ENCODE data around the gene RNF169. TPM values are rescaled to one million over a fixed set of nuclear protein-coding genes. Genes with fewer than 3 reads are reported as not detected.

Gene RNF169
- total RNA-seq, 1 experiment from 2014 or later: 9.6 TPM

Other genes with a start within 250 kb of the RNF169 start
- gene POLD3, start 156.3 kb upstream of the RNF169 start, total RNA-seq (2014; rRNA removed; shearing (Covaris generic)): 31.8 and 36.8 TPM in 2 replicates
- gene CHRDL2, start 17.4 kb upstream of the RNF169 start, total RNA-seq (2014; rRNA removed; shearing (Covaris generic)): not detected in 2 replicates
- gene XRRA1, start 200.2 kb downstream of the RNF169 start, total RNA-seq (2014; rRNA removed; shearing (Covaris generic)): 11.1 and 12.1 TPM in 2 replicates
- gene SPCS2, start 200.4 kb downstream of the RNF169 start, total RNA-seq (2014; rRNA removed; shearing (Covaris generic)): 17.4 and 19.1 TPM in 2 replicates
- 11.0 and 15.3 TPM in 2 replicates for gene NEU3, start 240.1 kb downstream of the RNF169 start, total RNA-seq (2014; rRNA removed; shearing (Covaris generic))

All from H7 (cell line).